ENCODE results near the gene SACM1L. TPM values are rescaled to one million over a fixed set of nuclear protein-coding genes. Genes with fewer than 3 reads are reported as not detected.
"Not testable (repeated sequence)": the region's sequence is repeated elsewhere in the genome, so short reads cannot be mapped to it uniquely, and the experiment has no call there.

Gene SACM1L
- total and polyA plus RNA-seq, 4 experiments from 2014 or later, result 27.6 to 104 (median 67.4) TPM

DNA sequence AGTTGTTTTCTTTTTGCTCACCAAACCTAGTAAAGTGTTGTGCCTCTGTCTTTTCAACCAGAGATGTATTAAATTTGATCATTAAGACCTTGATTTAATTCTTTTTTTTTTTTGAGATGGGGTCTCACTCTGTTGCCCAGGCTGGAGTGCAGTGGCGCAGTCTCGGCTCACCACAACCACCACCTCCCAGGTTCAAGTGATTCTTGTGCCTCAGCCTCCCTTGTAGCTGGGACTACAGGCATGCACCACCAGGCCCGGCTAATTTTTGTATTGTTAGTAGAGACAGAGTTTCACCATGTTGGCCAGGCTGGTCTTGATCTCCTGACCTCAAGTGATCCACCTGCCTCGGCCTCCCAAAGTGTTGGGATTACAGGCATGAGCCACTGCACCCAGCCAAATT is 6.0 kb downstream of the SACM1L start:
- DNase-seq; H3K9me3 ChIP-seq (ENCODE audit: control insufficient read depth in 1 of 2, low read length in 2 of 2); intact Hi-C loops (cut with micrococcal nuclease); H3K36me3 ChIP-seq (ENCODE audit: insufficient read depth, low read length); H3K4me3 ChIP-seq (ENCODE audit: low read length in 2 of 2); H3K27me3 Mint-ChIP-seq; H3K27me3 ChIP-seq (ENCODE audit: insufficient read depth, low read length); H3K9me3 Mint-ChIP-seq: not testable (repeated sequence)
- Mint-ChIP-seq H3K27ac (peak overlapping the region; percentile 95 to 100 (median 98)), H3K4me1 (peaks cover 57 to 91% (median 76%) of the 10 kb centered on the region in 4 donors), H3K4me3 (peak overlapping the region in 5 of 8 donors; percentile 57 to 77 (median 66)), H3K36me3 (peaks cover 30 to 60% of the 10 kb centered on the region in 2 donors)
- CTCF ChIA-PET (ENCODE audit: partially characterized antibody), result interaction anchor here (0.8 to 3.5 kb wide), 4 partner anchors 30 to 384 kb away, joined by 4 to 36 read pairs (median 8); no protein-coding TSS in a partner anchor
- Histone ChIP-seq H3K4me1 (ENCODE audit: insufficient read depth, low read length) (peaks cover 84% of the 10 kb centered on the region), H3K27ac (ENCODE audit: low read depth, low read length) (peak overlapping the region; percentile 71)
- POLR2A ChIA-PET (ENCODE audit: partially characterized antibody), result interaction anchor here (1.3 kb wide), 1 partner anchor 18 kb away, joined by 3 read pairs; no protein-coding TSS in a partner anchor

GRCh38 chr3:45700570-45701073 is 11.4 kb downstream of the SACM1L start:
- Histone ChIP-seq H3K4me3 (ENCODE audit: low read length in 2 of 2) (no peak overlapping the region), H3K27me3 (ENCODE audit: insufficient read depth, low read length) (no peaks in the 10 kb centered on the region), H3K4me1 (ENCODE audit: insufficient read depth, low read length) (peaks cover 63% of the 10 kb centered on the region), H3K9me3 (ENCODE audit: control insufficient read depth in 1 of 2, low read length in 2 of 2) (no peaks in the 10 kb centered on the region), H3K36me3 (ENCODE audit: insufficient read depth, low read length) (peaks cover 16% of the 10 kb centered on the region), H3K27ac (ENCODE audit: low read depth, low read length) (no peak overlapping the region)
- Mint-ChIP-seq H3K27me3 (no peaks in the 10 kb centered on the region), H3K4me3 (no peak overlapping the region), H3K27ac (peak overlapping the region in 1 of 7 donors; percentile 10), H3K4me1 (peaks cover 32 to 77% (median 58%) of the 10 kb centered on the region in 4 donors), H3K36me3 (peaks cover 31 to 51% of the 10 kb centered on the region in 2 donors), H3K9me3 (no peaks in the 10 kb centered on the region)
- no peak for DNase-seq
- ChIA-PET POLR2A (ENCODE audit: partially characterized antibody) (interaction anchor here (1.0 kb wide), 1 partner anchor 11 kb away, joined by 4 read pairs; the partner anchor contains the start of gene SACM1L), CTCF (ENCODE audit: partially characterized antibody) (interaction anchor here (1.2 kb wide), 1 partner anchor 10 kb away, joined by 3 read pairs; no protein-coding TSS in a partner anchor)
- intact Hi-C loops (cut with micrococcal nuclease), result loop anchor here (5.0 kb wide), 1 partner anchor 33 kb away; no protein-coding TSS in a partner anchor

DNA sequence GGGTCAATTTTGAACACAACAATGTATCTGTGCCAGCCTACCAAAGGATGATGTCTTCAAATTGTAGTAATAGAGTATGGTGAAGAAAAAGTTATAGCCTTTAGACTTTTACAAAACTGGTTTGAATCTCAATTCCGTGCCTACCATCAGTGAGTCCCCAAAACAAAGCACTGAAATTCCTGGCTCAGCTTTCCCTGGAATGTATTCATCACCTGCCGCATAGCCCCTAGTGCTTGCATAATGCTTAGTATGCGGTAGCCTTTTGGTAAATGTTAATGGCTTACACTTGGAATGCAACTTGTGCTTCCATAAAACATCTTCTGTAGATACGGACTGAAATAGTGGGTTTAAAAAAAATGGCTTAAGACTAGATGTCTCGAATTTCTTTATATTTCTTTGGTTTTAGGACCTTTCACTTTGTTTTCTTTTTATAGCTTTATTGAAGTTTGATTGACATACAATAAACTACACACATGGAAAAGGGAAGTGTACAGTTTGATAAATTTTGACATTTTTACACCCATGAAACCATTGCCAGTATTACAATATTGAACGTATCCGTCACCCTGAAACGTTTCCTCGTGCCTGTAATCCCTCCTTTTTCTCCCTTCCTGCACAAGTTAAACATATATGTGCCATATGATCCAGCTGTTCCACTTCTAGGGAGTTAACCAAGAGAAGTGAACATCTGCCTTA is 12.1 kb downstream of the SACM1L start:
- peaks cover 33 to 53% of the 10 kb centered on the region in 2 donors for H3K36me3 Mint-ChIP-seq
- no peaks in the 10 kb centered on the region for H3K9me3 Mint-ChIP-seq
- CTCF ChIA-PET (ENCODE audit: partially characterized antibody), result interaction anchor here (1.2 kb wide), 1 partner anchor 11 kb away, joined by 3 read pairs; no protein-coding TSS in a partner anchor
- DNase-seq, result no peak
- peaks cover 36 to 76% (median 57%) of the 10 kb centered on the region in 4 donors for H3K4me1 Mint-ChIP-seq
- peaks cover 56% of the 10 kb centered on the region for H3K4me1 ChIP-seq (ENCODE audit: insufficient read depth, low read length)
- H3K4me3 ChIP-seq (ENCODE audit: low read length in 2 of 2), result no peak overlapping the region
- no peaks in the 10 kb centered on the region for H3K27me3 ChIP-seq (ENCODE audit: insufficient read depth, low read length)
- intact Hi-C loops (cut with micrococcal nuclease), result loop anchor here (5.0 kb wide), 1 partner anchor 34 kb away; no protein-coding TSS in a partner anchor
- H3K27me3 Mint-ChIP-seq, result no peaks in the 10 kb centered on the region
- peak overlapping the region in 1 of 8 donors; percentile 41 for H3K4me3 Mint-ChIP-seq
- peak overlapping the region in 4 of 7 donors; percentile 19 to 58 (median 44) for H3K27ac Mint-ChIP-seq
- H3K27ac ChIP-seq (ENCODE audit: low read depth, low read length), result no peak overlapping the region
- no peaks in the 10 kb centered on the region for H3K9me3 ChIP-seq (ENCODE audit: control insufficient read depth in 1 of 2, low read length in 2 of 2)
- H3K36me3 ChIP-seq (ENCODE audit: insufficient read depth, low read length), result peaks cover 23% of the 10 kb centered on the region
- POLR2A ChIA-PET (ENCODE audit: partially characterized antibody), result no interaction called here

DNA sequence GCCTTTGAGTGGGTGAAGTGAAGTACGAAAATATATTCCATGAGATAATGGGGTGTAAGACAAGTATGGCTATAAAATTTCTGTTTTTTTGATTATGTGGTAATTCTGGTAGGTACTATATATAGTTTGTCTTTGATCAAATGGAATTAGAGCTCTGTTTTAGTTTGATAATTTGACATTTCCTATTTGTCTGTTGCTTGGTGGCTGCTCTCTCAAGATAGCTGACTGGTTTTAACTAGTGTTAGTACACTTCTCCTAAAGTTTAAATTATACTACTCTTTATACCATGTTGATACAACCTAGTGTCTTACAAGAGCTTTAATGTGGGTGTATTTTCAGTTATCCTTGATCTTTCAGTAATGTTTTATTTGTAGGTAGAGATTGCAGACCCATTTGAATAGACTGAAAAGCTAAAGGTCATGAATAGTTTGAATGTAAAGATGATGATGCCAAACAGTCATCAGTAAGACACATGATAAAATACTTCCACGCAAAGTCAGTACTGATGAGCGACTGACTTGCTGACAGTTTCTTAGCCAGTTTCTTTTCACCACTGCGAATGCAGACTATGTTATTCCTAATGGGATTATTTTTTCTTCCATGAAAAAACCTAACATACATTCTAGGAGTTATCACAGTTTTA is 15.2 kb downstream of the SACM1L start:
- H3K27ac ChIP-seq (ENCODE audit: low read depth, low read length), result no peak overlapping the region
- H3K4me3 Mint-ChIP-seq, result peak overlapping the region in 1 of 8 donors; percentile 22
- H3K9me3 Mint-ChIP-seq, result no peaks in the 10 kb centered on the region
- DNase-seq, result no peak
- intact Hi-C loops (cut with micrococcal nuclease), result loop anchor here (5.0 kb wide), 1 partner anchor 37 kb away; no protein-coding TSS in a partner anchor
- peaks cover 40% of the 10 kb centered on the region for H3K36me3 ChIP-seq (ENCODE audit: insufficient read depth, low read length)
- H3K4me1 ChIP-seq (ENCODE audit: insufficient read depth, low read length), result peaks cover 38% of the 10 kb centered on the region
- peak overlapping the region in 3 of 7 donors; percentile 12 to 53 (median 39) for H3K27ac Mint-ChIP-seq
- H3K27me3 Mint-ChIP-seq, result no peaks in the 10 kb centered on the region
- ChIA-PET CTCF (ENCODE audit: partially characterized antibody) (interaction anchor here (0.8 to 3.9 kb wide), 2 partner anchors 14 to 45 kb away, joined by 3 to 19 read pairs; no protein-coding TSS in a partner anchor), POLR2A (ENCODE audit: partially characterized antibody) (interaction anchor here (1.7 to 3.9 kb wide), 2 partner anchors 10 to 15 kb away, joined by 4 to 11 read pairs; partner anchors contain the start of gene SACM1L)
- H3K36me3 Mint-ChIP-seq, result peaks cover 40 to 65% of the 10 kb centered on the region in 2 donors
- H3K27me3 ChIP-seq (ENCODE audit: insufficient read depth, low read length), result no peaks in the 10 kb centered on the region
- no peak overlapping the region for H3K4me3 ChIP-seq (ENCODE audit: low read length in 2 of 2)
- peaks cover 28 to 60% (median 48%) of the 10 kb centered on the region in 4 donors for H3K4me1 Mint-ChIP-seq
- no peaks in the 10 kb centered on the region for H3K9me3 ChIP-seq (ENCODE audit: control insufficient read depth in 1 of 2, low read length in 2 of 2)

DNA sequence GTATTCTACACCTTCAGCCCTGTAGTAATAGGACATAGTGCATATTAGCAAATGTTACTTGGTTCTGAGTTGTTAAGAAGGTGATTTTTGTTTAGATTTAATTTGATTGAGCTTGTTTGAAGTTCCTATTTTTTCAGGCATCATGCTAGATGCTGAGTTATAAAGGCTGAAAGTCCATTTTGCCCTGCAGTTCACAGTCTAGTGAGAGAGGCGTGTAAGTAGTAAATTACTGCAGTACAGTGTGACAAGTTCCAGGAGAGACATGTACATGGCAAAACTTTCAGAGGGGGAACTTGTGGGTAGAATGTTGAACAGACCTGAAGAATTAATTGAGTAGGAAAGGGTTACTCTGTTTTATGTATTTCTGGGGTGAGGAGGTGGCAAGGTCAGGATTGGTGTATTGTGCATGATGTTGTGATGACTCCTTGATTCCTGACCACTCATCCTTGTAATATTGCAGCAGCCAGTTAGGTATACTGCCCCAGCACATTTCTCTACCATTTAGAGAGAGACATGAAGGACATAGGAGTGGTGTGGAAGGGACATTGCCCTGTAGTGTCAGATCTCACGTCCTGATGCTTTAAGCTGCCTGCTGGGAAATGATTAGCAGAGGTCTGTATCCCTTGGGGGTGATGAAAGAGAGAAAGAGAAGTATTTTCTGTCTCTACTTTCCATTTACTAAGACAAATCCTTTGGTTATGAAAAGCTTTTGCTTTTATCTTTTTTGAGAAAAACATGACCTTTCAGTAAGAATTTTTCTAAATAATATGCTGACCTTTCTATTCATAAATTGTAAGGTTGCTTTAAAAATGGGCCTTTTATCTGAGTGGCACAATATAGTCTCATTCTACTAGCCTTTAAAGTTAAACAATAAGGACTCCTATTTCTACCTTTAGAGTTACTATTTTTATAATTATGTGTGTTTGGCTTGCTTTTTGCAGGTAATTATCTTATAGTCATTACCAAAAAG is 16.9 kb downstream of the SACM1L start:
- H3K4me3 ChIP-seq (ENCODE audit: low read length in 2 of 2), result no peak overlapping the region
- peaks cover 31% of the 10 kb centered on the region for H3K4me1 ChIP-seq (ENCODE audit: insufficient read depth, low read length)
- Mint-ChIP-seq H3K36me3 (peaks cover 49 to 68% of the 10 kb centered on the region in 2 donors), H3K9me3 (no peaks in the 10 kb centered on the region), H3K4me1 (peaks cover 21 to 50% (median 42%) of the 10 kb centered on the region in 4 donors), H3K27me3 (no peaks in the 10 kb centered on the region), H3K4me3 (no peak overlapping the region), H3K27ac (peak overlapping the region in 6 of 7 donors; percentile 40 to 82 (median 71))
- H3K9me3 ChIP-seq (ENCODE audit: control insufficient read depth in 1 of 2, low read length in 2 of 2), result no peaks in the 10 kb centered on the region
- no peak for DNase-seq
- no peak overlapping the region for H3K27ac ChIP-seq (ENCODE audit: low read depth, low read length)
- POLR2A ChIA-PET (ENCODE audit: partially characterized antibody), result interaction anchor here (0.7 to 3.9 kb wide), 3 partner anchors 12 to 570 kb away, joined by 3 to 11 read pairs (median 4); partner anchors contain the start of gene SACM1L
- H3K27me3 ChIP-seq (ENCODE audit: insufficient read depth, low read length), result no peaks in the 10 kb centered on the region
- peaks cover 55% of the 10 kb centered on the region for H3K36me3 ChIP-seq (ENCODE audit: insufficient read depth, low read length)
- CTCF ChIA-PET (ENCODE audit: partially characterized antibody), result interaction anchor here (0.5 to 3.9 kb wide), 5 partner anchors 9 to 50 kb away, joined by 3 to 19 read pairs (median 3); no protein-coding TSS in a partner anchor
- intact Hi-C loops (cut with micrococcal nuclease), result no loop called here

- Histone ChIP-seq H3K36me3 (ENCODE audit: insufficient read depth, low read length) (peaks cover 52% of the 10 kb centered on the region), H3K27ac (ENCODE audit: low read depth, low read length) (no peak overlapping the region), H3K9me3 (ENCODE audit: control insufficient read depth in 1 of 2, low read length in 2 of 2) (no peaks in the 10 kb centered on the region), H3K4me3 (ENCODE audit: low read length in 2 of 2) (no peak overlapping the region), H3K27me3 (ENCODE audit: insufficient read depth, low read length) (no peaks in the 10 kb centered on the region), H3K4me1 (ENCODE audit: insufficient read depth, low read length) (no peaks in the 10 kb centered on the region)
- intact Hi-C loops (cut with micrococcal nuclease), result no loop called here
- Mint-ChIP-seq H3K27me3 (no peaks in the 10 kb centered on the region), H3K36me3 (peaks cover 50 to 65% of the 10 kb centered on the region in 2 donors), H3K27ac (no peak overlapping the region), H3K4me3 (no peak overlapping the region), H3K9me3 (no peaks in the 10 kb centered on the region), H3K4me1 (peaks cover 10 to 21% (median 15%) of the 10 kb centered on the region in 4 donors)
- ChIA-PET POLR2A (ENCODE audit: partially characterized antibody) (no interaction called here), CTCF (ENCODE audit: partially characterized antibody) (interaction anchor here (1.1 kb wide), 1 partner anchor 52 kb away, joined by 3 read pairs; no protein-coding TSS in a partner anchor)
- DNase-seq, result no peak
Measured at GRCh38 chr3:45711931-45712330, 22.7 kb downstream of the SACM1L start.
